Measurements from ENCODE around the gene AP1S2. TPM values are rescaled to one million over a fixed set of nuclear protein-coding genes. Genes with fewer than 3 reads are reported as not detected.
A peak's percentile ranks its signal among the peaks of the same experiment; 100 is the strongest.
"Not testable (repeated sequence)": the region's sequence is repeated elsewhere in the genome, so short reads cannot be mapped to it uniquely, and the experiment has no call there.

Gene AP1S2
- total RNA-seq: 10 to 100 TPM; 27.0 to 33.3 TPM
- 32.9 to 52.6 reads per million in 2 donors for total RNA-seq

DNA sequence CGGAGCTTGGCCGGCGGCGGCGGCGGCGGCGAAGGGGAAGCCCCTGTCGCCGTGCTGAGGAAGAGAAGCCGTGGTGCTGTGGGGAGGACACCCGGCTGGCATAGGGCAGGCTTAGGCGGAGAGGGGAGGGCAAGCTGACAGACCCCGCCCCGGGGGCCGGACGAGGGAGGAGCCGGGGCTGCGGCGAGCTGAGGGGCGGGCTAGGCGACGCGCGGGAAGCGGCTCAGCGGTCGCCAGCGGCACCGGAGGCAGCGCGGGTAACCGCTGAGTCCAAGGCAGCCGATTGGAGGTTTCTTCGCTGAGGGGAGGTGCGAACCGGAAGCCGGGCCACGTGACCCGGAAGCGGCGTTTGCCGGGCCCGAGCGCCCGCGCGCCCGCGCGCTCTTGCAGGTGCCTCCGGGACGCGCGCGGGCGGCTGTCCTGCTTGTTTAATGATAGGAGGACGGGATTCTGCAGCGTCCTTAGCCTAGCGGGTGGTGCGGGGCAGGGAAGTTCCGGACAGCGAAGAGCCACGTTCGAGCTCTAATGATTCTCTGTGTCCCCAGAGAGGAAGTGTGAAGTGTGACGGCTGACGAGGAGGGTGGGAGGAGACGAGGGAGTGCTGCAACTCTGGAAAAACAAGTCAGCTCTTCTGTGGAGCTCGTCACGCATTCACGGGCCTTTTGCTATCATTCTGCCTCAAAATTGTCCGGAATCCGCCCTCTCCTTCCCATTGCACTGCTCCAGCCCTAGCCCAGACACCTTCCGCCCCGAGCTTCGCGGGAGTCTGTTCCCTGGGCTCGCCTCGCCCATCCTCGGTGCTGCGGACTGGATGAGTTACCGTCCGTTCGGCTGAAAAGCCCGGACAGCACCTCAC lies at the start of gene AP1S2:
TSS of gene AP1S2 (minus strand) at position 102 of the 856 bp plus-strand sequence. CDS start 2,289 bp downstream, outside the sequence.
- no peaks in the 10 kb centered on the region for H3K9me3 ChIP-seq (ENCODE audit: control insufficient read depth, low read length, poor library complexity, severe bottlenecking)
- Mint-ChIP-seq H3K27ac (peak within 1 kb of the TSS; percentile 96), H3K27me3 (no peaks in the 10 kb centered on the region), H3K36me3 (ENCODE audit: low read depth) (no peaks in the 10 kb centered on the region), H3K4me1 (peaks cover 6% of the 10 kb centered on the region), H3K4me3 (peak within 1 kb of the TSS; percentile 90)
- DNase-seq: peak; percentile 84 to 92 (median 90)
- peak; percentile 96 for ATAC-seq

DNA sequence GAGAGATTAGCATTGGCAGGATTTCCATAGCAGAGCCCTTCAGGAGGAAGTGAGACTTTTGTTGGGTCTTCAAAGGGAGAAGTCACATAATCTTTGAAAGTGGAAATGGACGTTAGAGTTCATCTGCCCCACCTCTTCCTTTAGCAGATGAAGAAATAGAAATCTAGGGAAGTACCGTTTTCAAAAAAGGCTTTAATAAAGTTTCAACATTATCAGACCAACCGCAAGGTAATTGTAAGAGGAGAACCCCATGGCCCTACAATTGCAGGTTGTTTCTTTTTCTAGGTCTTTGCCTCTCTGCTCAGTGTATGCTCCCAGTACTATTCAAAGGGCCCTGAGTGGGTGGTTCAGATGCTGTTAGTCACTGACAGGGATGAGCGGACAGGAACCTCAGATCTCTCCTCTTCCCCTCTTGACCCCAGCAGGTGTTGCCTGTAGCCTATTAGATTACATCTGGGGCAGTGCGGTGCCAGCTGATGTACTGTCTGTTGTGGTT lies 48.6 kb upstream of the AP1S2 start:
- peaks cover 2% of the 10 kb centered on the region for H3K36me3 Mint-ChIP-seq (ENCODE audit: low read depth)
- no peak overlapping the region for H3K27ac Mint-ChIP-seq
- H3K27me3 Mint-ChIP-seq: no peaks in the 10 kb centered on the region
- H3K4me3 Mint-ChIP-seq: no peak overlapping the region
- H3K9me3 ChIP-seq (ENCODE audit: control insufficient read depth, low read length, poor library complexity, severe bottlenecking): no peaks in the 10 kb centered on the region
- ATAC-seq (peak; percentile 27), DNase-seq (no peak)
- no peaks in the 10 kb centered on the region for H3K4me1 Mint-ChIP-seq

DNA sequence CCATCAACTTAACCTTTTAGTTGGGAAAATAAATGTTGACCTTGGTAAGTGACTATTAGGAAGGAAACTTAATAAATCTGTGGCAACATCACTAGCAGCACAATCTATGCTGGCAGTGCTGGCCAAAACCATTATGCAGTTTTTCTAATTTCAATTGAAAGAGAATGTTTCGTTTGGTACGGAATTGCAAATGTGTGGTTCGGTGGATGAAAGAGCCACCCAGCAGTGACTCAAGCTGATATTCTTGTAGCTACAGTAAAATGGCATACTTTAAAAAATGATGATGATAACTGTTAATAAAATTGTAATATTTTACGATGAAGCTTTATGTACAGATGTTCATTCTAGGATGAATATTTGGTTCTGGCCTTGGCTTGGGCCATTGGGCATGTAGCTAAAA lies 40.7 kb upstream of the AP1S2 start:
- Mint-ChIP-seq H3K36me3 (ENCODE audit: low read depth) (no peaks in the 10 kb centered on the region), H3K4me1 (no peaks in the 10 kb centered on the region), H3K4me3 (no peak overlapping the region), H3K27me3 (no peaks in the 10 kb centered on the region), H3K27ac (no peak overlapping the region)
- no peak for ATAC-seq
- no peak for DNase-seq
- no peaks in the 10 kb centered on the region for H3K9me3 ChIP-seq (ENCODE audit: control insufficient read depth, low read length, poor library complexity, severe bottlenecking)

DNA sequence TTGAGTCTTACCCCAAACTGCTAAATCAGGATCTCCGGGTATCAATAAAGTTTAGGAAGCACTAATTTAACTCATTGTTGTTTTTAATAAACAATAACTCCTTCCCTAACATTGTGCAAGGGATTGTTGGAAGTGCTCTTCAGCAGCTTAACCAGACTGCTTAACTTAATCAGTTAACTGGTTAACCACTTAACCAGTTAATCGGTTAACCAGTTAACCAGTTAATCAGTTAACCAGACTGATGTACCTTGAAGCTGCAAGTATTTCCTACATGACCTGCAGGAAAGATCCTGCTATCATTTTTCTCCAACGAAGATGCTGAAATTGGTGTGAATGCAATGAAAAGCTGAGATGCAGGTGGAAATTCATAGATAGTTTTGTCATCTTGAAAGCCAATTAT lies 40.1 kb upstream of the AP1S2 start:
- Mint-ChIP-seq H3K27ac (no peak overlapping the region), H3K4me1 (no peaks in the 10 kb centered on the region), H3K36me3 (ENCODE audit: low read depth) (no peaks in the 10 kb centered on the region), H3K4me3 (no peak overlapping the region), H3K27me3 (no peaks in the 10 kb centered on the region)
- ATAC-seq (no peak), DNase-seq (no peak)
- no peaks in the 10 kb centered on the region for H3K9me3 ChIP-seq (ENCODE audit: control insufficient read depth, low read length, poor library complexity, severe bottlenecking)

DNA sequence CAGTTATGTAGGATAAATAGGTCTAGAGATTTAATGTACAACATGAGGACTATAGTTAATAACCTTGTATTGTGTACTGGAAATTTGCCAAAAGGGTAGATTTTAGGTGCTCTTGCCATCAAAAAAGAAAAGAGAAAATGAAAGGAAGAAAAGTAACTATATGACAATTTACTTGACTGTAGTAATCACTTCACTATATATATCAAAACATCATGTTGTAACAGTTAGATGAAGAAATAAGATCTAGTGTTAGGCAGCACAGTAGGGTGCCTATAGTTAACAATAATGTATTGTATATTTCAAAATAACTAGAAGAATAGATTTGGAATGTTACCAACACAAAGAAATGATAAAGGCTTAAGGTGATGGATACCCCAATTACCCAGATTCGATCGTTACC lies 35.9 kb upstream of the AP1S2 start:
- Mint-ChIP-seq H3K4me1 (peaks cover 3% of the 10 kb centered on the region), H3K27me3 (no peaks in the 10 kb centered on the region), H3K4me3 (no peak overlapping the region), H3K27ac (no peak overlapping the region), H3K36me3 (ENCODE audit: low read depth) (no peaks in the 10 kb centered on the region)
- DNase-seq: no peak
- H3K9me3 ChIP-seq (ENCODE audit: control insufficient read depth, low read length, poor library complexity, severe bottlenecking): no peaks in the 10 kb centered on the region
- ATAC-seq: no peak

DNA sequence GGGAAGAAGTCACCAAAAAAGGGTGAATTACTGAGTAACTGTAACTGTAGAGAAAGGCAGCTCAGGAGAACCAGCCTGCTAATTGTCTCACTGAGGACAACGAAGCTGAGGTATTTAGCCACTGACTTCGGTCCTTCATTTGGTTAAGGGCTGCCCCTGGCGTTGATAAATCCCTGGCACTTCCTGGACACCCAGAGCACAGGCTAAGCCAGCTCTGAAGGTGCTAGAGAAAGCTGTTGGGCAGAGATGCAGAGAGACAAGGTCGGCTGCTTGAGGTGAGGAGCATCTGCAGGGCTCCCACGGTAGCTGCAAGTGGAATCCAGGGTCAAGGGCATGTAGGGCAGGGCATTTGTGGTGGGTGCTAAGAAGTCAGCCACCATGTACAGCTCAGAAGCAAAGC lies 33.4 kb upstream of the AP1S2 start:
- no peak overlapping the region for H3K27ac Mint-ChIP-seq
- no peak overlapping the region for H3K4me3 Mint-ChIP-seq
- no peaks in the 10 kb centered on the region for H3K9me3 ChIP-seq (ENCODE audit: control insufficient read depth, low read length, poor library complexity, severe bottlenecking)
- DNase-seq (no peak), ATAC-seq (no peak)
- H3K36me3 Mint-ChIP-seq (ENCODE audit: low read depth): no peaks in the 10 kb centered on the region
- H3K4me1 Mint-ChIP-seq: peaks cover 3% of the 10 kb centered on the region
- no peaks in the 10 kb centered on the region for H3K27me3 Mint-ChIP-seq

DNA sequence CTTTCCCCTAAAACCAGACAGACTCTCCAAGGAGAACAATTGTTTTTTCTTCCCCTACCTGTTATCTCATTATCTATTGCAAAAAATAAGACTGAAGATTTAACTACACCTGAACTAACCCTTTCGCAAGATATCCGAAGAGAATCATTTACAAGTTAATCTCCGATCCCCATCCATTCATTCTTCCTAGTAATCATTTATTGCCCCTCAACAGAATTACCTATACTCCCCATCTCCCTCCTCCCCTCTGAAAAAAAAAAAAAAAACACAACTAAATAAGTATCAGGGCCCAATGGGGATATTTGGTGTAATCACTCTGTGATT lies 28.9 kb upstream of the AP1S2 start:
- no peak overlapping the region for H3K27ac Mint-ChIP-seq
- no peaks in the 10 kb centered on the region for H3K27me3 Mint-ChIP-seq
- H3K9me3 ChIP-seq (ENCODE audit: control insufficient read depth, low read length, poor library complexity, severe bottlenecking): peaks cover 2% of the 10 kb centered on the region
- peaks cover 3% of the 10 kb centered on the region for H3K4me1 Mint-ChIP-seq
- DNase-seq: no peak
- ATAC-seq: no peak
- H3K4me3 Mint-ChIP-seq: no peak overlapping the region
- no peaks in the 10 kb centered on the region for H3K36me3 Mint-ChIP-seq (ENCODE audit: low read depth)

DNA sequence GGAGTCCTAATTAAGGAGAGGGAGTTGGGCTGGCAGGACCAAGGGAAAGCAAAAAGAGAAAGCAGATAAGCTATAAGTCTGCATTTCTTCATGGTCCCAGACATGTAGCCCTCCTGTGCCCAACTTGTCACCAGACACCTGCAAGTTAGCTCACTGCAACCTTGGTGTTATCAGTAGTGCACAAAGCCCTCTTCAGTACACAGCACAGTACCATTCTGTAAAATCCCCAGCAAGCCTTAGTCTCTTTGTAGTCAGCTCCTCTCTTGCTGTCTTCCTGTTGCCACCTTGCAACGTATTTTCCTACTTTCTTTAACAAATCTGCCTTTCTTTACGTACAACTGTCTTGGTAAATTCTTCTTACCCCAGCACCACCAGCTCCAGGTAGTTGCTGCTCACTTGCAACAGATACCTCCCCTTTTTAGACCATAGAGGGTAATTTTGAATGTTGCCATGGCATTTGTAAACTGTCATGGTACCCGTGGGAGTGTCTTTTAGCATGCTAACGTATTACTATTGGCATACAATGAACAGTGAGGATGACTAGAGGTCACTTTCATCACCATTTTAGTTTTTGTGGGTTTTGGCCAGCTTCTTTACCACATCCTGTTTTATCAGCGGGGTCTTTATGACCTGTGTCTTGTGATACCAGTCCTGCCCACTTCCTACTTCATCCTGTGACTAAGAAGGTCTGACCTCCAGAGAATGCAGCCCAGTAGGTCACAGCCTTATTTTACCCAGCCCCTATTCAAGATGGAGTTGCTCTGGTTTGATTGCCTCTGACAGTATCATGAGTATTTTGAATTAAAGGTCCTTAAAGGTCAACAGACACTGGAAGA lies 28.3 kb upstream of the AP1S2 start:
- H3K9me3 ChIP-seq (ENCODE audit: control insufficient read depth, low read length, poor library complexity, severe bottlenecking): peaks cover 2% of the 10 kb centered on the region
- Mint-ChIP-seq H3K27me3 (no peaks in the 10 kb centered on the region), H3K36me3 (ENCODE audit: low read depth) (no peaks in the 10 kb centered on the region), H3K4me1 (peaks cover 3% of the 10 kb centered on the region), H3K27ac (no peak overlapping the region), H3K4me3 (no peak overlapping the region)
- DNase-seq (no peak), ATAC-seq (no peak)

DNA sequence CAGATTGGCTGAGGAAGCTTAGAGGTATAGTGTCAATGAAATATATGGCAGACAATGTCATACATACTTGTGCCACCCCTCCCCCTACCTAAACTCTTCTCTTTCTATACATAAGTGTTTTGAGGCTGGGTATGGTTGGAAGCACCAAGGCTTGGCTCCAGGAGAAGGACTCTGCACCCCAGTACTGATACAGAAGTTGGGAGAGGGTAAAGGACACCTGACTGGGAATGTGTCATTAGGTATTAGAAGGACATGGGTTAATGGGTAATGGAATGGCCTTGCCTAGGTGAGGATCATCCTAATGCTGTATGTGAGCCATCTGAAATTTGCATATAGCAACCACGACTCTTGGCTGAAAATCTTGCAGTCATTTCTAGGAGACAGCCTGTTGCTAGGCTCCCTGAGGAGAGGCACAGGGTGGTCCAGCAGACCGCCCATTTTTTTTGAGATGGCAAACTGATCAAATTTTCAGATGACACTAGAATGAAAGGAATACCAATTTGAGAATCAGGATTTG lies 26.8 kb upstream of the AP1S2 start:
- no peak for ATAC-seq

DNA sequence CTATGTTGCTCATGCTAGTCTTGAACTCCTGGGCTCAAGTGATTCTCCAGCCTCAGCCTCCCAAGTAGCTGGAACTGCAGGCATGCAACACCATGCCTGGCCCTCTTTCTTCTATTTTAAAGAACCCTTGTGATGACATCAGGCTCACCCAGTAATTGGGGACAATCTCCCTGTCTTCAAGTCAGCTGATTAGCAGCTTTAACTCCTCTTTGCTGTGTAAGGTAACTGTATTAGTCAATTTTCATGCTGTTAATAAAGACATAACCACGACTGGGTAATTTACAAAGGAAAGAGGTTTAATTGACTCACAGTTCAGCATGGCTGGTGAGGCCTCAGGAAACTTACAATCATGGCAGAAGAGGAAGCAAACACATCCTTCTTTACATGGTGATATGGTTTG lies 23.3 kb upstream of the AP1S2 start:
- not testable (repeated sequence) for H3K27ac Mint-ChIP-seq; H3K36me3 Mint-ChIP-seq (ENCODE audit: low read depth); H3K4me3 Mint-ChIP-seq; ATAC-seq; H3K4me1 Mint-ChIP-seq; H3K27me3 Mint-ChIP-seq; DNase-seq; H3K9me3 ChIP-seq (ENCODE audit: control insufficient read depth, low read length, poor library complexity, severe bottlenecking)

More for the DNA sequence above, 26.8 kb upstream of the AP1S2 start:
- Mint-ChIP-seq H3K4me3 (no peak overlapping the region), H3K27ac (no peak overlapping the region), H3K27me3 (no peaks in the 10 kb centered on the region), H3K4me1 (peaks cover 3% of the 10 kb centered on the region), H3K36me3 (ENCODE audit: low read depth) (no peaks in the 10 kb centered on the region)
- no peak for DNase-seq
- peaks cover 2% of the 10 kb centered on the region for H3K9me3 ChIP-seq (ENCODE audit: control insufficient read depth, low read length, poor library complexity, severe bottlenecking)

DNA sequence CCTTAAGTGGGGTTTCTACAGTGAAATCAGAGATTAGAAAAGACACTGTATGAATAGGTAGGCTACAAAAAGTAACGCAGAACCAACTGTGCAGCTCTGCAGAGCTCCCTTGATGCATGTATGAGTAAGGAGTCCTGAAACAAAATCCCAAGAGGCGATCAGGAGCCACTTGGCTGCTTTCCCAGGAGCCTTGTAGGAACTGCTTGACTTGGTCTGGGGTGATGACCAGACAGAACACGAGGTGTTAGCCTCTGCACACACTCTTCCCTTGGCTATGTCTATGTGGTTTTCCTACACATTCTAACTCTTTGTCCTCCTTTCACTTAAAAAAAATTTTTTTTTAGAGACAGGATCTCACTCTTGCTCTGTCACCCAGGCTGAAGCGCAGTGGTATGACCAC lies 22.8 kb upstream of the AP1S2 start:
- ATAC-seq (no peak), DNase-seq (no peak)
- H3K36me3 Mint-ChIP-seq (ENCODE audit: low read depth): no peaks in the 10 kb centered on the region
- no peaks in the 10 kb centered on the region for H3K27me3 Mint-ChIP-seq
- no peak overlapping the region for H3K4me3 Mint-ChIP-seq
- H3K27ac Mint-ChIP-seq: no peak overlapping the region
- no peaks in the 10 kb centered on the region for H3K4me1 Mint-ChIP-seq
- peaks cover 2% of the 10 kb centered on the region for H3K9me3 ChIP-seq (ENCODE audit: control insufficient read depth, low read length, poor library complexity, severe bottlenecking)

DNA sequence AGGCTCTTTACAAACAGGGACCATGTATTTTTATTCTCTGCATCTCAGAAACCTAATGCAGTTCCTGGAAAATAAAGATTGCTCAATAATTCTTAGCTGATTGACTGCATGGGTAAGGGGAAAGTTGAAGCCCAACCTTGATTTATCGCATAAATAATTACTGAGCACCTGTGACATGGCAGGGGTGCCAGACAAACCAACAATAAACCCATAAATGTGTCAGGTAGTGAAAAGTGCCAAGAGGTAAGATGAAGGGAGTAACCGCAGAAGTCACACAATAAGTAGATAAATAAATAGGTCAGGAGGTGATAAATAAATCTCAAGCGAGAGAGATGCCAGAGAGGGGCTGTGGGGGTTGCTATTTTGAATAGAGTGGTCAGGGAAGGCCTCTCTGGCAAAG lies 20.1 kb upstream of the AP1S2 start:
- peaks cover 2% of the 10 kb centered on the region for H3K9me3 ChIP-seq (ENCODE audit: control insufficient read depth, low read length, poor library complexity, severe bottlenecking)
- no peak for ATAC-seq
- no peaks in the 10 kb centered on the region for H3K4me1 Mint-ChIP-seq
- H3K4me3 Mint-ChIP-seq: no peak overlapping the region
- no peaks in the 10 kb centered on the region for H3K36me3 Mint-ChIP-seq (ENCODE audit: low read depth)
- no peak for DNase-seq
- H3K27me3 Mint-ChIP-seq: no peaks in the 10 kb centered on the region
- no peak overlapping the region for H3K27ac Mint-ChIP-seq

DNA sequence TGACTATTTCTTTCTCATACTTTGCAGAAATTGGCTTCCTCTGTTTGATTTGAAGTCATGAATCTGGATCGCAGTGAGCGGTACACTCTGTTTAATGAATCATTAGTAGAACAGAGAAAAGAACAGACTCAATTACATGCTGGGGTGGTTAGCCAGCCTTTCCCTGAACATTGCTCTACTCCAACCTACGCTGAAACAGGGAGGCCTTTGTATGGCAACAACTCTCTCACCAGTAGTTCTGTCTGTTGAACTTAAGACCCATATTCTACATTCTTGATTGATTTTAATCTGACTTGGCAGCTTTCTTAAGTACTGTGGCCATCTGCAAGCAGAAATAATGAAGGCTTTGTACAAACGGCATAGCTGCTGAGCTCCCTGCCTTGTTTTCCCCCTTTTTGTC lies 19.0 kb upstream of the AP1S2 start:
- Mint-ChIP-seq H3K4me3 (no peak overlapping the region), H3K4me1 (no peaks in the 10 kb centered on the region), H3K27ac (no peak overlapping the region), H3K27me3 (no peaks in the 10 kb centered on the region), H3K36me3 (ENCODE audit: low read depth) (no peaks in the 10 kb centered on the region)
- no peak for ATAC-seq
- no peak for DNase-seq
- H3K9me3 ChIP-seq (ENCODE audit: control insufficient read depth, low read length, poor library complexity, severe bottlenecking): no peaks in the 10 kb centered on the region
